Activated CD8-positive, alpha-beta memory T cell treated with anti-CD3 and anti-CD28 coated beads, Interleukin-2, amount 50 U/mL, for 24 hours (primary cell): ENCODE data around the gene TEX10.
"Not testable (repeated sequence)": the region's sequence is repeated elsewhere in the genome, so short reads cannot be mapped to it uniquely, and the experiment has no call there.

Source experiments
- DNase-seq: peaks from one replicate; pipeline ENCODE4 v3.0.0-alpha.2; 2020; ENCODE audit errors: extremely low read depth

Gene TEX10

DNA sequence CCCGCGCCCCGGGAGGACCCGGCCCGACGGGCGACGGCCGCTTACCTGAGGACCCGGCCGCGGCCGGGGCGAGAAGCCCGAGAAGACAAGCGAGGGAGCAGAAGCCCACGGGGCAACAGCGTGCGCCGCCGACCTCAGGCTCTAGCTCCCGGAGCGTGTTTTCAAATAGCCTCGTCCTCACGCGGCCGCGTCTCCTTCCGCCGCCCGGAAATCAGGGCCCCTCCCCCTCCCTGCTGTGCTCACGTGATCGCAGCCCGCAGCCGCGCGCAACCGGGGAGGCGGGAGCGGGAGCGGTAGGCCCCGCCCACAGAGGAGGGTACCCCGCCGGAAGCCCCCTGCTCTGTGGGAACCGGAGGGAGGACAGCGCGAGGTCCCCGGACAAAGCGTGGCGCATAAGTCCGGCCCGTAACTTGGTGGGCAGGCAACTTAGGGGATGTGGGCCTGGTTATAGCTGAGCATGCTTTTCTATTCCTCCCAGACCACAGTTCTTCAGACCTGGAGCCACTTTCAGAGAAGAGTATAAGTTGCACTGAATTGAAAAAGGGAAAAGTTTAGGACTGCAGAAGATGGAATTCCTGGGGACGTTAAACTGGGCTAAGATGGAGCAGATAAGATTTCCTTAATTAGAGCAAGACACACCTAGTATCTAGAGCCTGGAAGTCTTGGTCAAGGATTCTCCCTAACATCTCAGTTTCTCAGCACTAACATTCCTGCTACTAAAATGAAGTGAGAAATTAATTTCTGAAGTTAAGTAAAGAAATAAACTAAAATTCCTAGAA, at the start of gene TEX10:
TSS of gene TEX10 (minus strand) at position 216 of the 779 bp plus-strand sequence. CDS start 3,579 bp downstream, outside the sequence.
- peak; percentile 66 for DNase-seq

DNA sequence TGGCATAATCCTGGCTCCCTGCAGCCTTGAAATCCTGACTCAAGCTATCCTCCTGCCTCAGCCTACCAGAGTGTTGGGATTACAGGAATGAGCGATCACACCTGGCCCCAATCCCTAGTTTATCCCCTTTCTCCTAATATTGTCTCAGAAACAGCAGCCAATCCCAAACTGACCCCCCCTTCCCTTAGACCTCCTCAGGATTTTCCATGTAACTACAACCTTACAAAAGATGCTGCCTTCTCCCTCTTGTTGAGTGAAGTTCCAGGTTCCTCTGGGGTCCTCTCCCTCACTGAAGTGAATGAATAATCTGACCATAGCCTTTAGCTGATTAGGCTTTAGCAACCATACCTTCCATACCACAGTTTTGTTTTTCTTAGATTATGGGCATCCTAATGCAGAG, 48.3 kb upstream of the TEX10 start:
- no peak for DNase-seq

DNA sequence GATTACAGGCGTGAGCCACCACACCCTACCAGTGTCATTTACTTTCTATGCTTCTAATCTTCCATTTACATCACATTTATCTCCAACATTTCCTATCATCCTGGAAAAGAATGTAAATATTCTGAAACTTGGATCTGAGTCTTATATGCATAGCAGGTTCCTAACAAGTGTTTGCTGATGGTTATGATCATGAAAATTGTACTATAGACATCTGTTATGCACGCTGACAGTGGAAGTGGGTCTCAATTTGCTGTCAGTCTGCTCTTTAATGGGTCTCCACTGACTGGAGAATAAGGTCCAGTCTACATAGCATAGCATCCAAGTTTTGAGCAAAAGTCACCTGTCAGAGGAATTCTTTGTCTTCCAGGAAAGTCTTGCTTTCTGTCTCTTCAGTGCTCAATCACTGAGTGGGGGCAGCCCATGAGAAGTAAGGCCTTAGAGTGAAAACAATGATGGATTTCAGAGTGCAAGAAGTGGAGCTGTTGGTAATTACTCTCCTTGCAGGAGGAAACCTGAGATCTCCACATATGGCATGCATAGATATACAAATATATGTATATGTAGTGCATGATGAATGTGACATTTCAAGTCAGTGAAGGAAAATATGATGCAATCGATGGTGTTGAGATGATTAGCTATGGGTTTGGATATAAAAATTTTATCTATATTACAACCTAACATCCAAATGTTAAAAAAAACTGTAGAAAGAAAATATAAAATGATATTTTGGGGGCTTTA, 45.0 kb upstream of the TEX10 start:
- DNase-seq: no peak

DNA sequence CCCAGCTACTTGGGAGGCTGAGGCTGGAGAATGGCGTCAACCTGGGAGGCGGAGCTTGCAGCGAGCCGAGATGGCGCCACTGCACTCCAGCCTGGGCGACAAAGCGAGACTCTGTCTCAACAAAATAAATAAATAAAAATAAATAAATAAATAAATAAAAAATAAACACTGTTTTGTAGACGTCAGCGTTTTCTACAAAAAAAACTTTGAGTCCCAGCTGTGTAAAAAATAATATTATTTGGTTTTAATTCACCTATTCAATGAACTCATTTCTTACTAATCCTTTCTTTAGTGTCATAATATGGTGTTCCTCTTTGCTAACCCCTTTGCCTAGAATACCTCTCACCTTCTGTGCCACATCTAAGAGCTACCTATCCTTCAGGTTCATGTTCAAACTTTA, 44.0 kb upstream of the TEX10 start:
- DNase-seq: no peak

DNA sequence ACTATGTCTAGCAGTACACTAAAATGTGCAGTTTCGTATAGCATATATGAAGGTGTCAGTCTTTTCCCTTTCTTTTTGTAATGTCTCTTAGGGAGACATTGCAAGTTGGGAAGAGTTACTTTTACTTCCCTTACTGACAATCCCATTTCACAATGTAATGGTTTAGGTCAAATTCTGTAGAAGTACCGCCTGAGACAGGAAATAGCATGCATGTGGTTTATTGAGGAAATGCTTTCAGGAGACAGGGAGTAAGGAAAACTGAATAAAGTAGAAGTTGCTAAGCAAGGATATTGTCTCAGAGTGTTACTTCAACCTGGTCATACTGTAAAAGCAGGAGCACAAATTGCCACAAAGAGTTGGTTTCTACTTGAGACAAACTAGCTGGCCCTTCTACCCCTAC, 42.1 kb upstream of the TEX10 start:
- DNase-seq: no peak

DNA sequence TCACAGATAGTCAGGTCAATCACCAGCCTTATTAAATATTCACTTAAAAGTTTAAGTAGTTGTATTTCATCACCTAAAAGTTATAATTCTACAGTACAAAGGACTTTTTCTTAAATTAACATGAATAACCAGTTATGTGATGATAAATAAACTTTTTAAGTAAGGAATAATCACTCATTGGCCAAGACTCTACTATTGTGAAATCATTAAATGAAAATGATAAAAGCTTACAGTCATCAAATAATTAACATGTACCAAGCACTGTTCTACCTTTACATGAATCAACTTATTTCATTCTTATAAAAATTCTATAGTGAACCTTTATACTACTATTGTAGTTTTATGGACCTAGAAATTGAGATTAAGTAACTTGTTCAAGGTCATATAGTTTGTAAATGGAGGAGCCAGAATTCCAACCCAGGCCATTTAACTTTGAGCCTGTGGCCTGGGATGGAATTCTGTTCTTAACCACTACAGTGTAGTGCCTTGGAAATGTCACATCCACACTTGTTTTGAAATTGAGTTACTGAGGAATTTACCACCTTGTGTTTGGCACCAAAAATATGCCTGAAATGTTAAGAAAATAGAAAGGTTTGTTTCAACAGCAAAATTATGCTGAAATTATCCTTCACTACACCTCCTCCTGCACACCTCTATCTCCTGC, 41.4 kb upstream of the TEX10 start:
- DNase-seq: no peak

DNA sequence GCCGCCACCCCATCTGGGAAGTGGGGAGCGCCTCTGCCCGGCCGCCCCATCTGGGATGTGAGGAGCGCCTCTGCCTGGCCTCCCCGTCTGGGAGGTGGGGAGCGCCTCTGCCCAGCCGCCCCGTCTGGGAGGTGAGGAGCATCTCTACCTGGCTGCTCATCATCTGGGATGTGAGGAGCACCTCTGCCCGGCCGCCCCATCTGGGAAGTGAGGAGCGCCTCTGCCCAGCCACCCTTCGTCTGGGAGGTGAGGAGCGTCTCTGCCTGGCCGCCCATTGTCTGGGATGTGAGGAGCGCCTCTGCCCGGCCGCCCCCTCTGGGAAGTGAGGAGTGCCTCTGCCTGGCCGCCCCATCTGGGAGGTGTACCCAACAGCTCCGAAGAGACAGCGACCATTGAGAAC, 40.2 kb upstream of the TEX10 start:
- DNase-seq: not testable (repeated sequence)

DNA sequence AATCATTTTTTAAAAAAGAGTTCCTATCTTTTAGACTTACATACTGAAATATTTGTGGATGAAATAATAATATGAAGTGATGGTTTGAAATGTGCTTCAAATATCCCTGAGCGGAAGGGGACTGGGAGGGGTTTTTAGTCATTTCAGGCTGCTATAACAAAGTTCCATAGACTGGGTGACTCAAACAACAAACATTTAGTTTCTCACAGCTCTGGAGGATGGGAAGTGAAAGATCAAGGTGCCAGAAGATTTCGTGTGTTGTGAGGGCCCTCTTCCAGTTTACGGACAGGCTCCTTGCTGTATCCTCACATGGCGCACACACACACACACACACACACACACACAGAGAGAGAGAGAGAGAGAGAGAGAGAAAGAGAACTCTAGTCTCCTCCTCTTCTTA, 27.1 kb upstream of the TEX10 start:
- DNase-seq: no peak

DNA sequence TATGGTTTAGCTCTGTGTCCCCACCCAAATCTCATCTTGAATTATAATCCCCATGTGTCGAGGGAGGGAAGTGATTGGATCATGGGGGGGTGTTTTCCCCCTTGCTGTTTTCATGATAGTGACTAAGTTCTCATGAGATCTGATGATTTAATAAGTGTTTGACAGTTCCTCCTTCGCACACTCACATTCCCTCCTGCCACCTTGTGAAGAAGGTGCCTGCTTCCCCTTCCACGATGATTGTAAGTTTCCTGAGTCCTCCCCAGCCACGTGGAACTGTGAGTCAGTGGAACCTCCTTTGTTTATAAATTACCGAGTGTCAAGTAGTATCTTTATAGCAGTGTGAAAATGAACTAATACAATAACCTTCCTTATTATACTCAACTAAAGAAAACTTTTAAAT, 24.3 kb upstream of the TEX10 start:
- no peak for DNase-seq

DNA sequence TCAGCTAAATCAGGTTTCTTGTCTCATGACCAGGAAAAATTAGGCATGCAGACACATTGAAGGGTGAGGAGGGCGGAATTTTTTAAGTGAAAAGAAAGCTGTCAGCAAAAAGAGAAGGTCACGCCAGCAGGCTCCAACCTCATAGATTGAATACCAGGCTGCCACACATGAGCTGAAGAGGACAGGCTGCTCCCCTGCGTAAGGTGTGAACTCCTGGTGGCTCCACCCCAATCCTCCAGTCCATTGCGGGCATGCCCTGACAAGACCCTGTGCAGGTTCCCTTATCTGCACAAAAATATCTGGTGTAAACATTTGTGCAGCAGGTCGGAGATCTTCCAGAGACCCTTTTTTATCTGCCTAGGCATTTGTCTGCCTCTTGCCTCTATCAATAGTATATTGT, 22.9 kb upstream of the TEX10 start:
- DNase-seq: no peak

DNA sequence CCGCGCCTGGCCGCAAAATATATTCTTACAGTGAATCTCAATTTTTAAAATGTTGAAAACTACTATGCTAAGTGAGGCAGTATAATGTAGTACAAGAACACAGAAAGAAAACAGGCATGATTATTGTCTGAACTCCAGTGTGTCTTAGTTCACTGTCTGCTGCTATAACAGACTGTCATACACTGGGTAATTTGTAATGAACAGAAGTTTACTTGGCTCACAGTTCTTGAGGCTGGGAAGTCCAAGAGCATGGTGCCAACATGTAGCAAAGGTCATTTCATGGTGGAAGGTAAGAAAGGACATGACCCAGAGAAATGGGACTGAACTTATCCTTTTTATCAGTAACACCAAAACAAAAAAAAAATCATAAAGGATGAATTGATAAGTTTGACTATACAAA, 19.9 kb upstream of the TEX10 start:
- no peak for DNase-seq

DNA sequence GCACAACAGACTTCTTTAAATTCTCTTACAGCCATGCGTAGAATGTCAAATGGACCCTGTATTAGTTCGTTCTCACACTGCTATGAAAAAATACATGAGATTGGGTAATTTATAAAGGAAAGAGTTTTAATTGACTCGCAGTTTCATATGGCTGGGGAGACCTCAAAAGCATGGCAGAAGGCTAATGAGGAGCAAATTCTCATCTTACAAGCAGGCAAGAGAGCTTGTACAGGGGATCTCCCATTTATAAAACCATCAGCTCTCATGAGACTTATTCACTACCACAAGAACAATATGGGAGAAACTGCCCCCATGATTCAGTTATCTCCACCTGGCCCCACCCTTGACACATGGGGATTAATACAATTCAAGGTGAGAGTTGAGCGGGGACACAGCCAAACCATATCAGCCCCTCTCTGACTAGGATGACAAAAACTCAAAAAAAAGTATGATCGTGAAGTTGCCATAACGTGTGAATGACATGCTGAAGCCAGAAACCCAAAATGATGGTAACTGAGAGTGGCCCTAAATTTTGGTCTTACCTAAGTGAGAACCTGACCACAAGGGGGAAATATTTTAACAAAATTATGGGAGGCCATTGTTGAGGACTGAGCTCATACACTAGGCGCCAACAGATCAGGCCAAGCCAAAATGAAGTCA, 17.5 kb upstream of the TEX10 start:
- no peak for DNase-seq

DNA sequence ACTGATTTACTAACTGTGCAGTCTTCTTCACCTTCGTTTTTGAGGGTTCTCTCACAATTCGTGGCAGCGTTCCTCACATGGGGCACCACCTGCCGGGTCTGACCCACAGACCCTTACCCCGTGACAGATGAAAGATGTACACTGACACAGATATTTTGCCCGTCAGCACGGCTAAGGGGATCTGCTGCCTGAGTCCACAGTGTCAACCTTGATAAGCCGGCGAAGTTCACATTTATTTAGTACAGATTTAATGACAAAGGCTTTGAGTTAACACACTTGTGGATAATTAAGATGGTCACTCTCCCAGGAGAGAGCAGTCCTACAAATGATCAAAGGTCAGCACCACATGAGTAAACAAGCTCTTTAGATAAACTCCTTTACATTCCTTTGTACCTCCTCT, 15.9 kb upstream of the TEX10 start:
- no peak for DNase-seq

DNA sequence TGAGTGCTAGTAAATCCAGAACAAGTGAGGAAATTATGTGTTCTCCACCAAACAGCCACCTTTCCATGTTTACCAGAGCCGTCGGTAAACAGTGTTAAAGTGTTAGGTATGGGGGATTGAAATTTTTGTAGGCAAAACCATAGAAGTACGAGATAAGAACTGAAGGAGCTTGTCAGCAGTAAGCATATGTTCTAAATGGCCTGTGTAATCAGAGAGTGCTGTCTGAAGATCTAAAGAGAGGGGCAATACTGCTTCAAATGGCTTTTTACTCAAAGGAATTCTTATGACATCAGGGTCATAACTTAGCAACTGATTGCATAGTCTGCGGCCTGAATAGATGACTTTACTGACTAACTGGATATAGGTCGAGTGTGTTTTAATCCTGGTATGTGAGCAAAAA, 13.4 kb upstream of the TEX10 start:
- no peak for DNase-seq

DNA sequence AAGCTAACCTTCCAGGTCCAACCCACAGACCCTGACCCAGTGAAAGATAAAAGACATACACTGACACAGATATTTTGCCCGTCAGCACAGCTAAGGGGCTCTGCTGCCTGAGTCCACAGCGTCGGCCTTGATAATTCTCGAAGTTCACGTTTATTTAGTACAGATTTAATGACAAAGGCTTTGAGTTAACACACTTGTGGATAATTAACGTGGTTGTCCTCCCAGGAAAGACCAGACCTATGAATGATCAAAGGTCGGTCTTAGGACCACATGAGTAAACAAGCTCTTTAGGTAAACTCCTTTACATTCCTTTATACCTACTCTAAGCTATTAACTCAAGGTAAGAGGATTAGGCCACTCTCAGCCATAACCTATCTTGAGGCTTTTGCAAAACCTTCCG, 11.3 kb upstream of the TEX10 start:
- no peak for DNase-seq

DNA sequence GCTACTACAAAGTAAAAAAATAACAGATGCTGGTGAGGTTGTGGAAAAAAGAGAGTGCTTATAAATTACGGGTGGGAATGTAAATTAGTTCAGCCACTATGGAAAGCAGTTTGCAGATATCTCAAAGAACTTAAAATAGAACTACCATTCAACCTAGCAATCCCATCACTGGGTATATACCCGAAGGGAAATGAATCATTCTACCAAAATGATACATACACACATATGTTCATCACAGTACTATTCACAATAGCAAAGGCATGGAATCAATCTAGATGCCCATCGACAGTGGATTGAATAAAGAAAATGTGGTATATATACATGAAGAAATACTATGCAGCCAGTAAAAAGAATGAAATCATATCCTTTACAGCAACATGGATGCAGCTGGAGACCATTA, 6.3 kb upstream of the TEX10 start:
- no peak for DNase-seq

DNA sequence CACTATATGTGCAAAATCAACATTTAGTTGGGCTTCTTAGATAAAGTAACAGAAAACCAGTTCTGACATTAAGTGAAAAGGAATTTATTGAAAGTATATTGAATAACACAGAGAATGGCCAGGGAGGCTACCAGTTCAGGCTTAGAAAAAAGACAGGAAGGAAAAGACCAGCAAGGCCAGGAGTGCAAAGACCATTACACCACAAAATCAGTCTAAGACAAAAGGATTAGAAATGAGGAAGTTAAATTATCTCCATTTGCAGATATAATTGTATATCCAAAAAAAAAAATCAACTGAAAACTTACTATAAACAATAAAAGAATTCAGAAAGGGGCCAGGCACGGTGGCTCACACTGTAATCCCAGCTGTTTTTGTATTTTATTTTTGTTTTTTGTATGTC, 4.8 kb upstream of the TEX10 start:
- no peak for DNase-seq

DNA sequence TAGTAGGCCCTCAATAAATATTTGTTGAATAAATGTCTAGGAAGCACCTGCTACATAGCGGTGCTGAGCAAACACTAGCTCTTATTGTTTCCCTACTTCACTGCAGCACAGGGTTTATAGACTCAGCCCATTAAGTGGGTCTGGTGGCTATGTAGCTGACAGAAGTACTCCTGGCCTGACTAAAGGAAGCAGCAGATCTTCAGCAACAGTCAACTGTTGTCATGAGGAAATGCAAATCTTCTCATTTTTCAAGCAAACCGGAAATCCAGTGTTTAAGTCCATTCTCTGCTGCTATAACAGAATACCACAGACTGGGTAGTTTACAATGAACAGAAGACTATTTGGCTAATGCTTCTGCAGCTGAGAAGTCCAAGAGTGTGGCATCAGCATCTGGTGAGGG, 2.8 kb upstream of the TEX10 start:
- DNase-seq: no peak

DNA sequence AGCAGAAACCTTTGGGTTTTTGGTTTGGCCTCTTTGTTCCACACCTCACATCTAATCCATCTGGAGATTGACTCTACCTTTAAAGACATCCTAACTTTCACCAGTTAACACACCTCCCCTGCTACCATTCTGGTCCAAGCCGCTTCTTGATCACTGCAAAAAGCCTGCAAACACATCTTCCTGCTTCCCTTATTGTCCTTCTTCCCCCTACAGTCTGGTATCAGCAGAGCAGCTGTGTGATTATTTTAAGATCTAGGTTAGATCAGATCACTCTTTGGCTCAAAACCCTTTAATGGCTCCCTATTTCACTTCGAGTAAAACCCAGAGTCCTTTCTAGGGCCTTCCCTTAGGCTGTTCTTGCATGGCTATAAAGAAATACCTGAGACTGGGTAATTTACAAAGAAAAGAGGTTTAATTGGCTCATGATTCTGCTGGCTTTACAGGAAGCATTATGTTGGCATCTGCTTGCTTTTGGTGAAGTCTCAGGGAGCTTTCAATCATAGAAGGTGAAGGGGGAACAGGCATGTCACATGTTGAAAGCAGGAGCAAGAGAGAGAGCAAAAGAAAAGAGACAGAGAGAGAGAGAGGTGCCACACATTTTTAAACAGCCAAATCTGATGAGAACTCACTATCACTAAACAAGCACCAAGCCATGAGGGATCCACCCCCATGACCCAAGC, 1.5 kb upstream of the TEX10 start:
- no peak for DNase-seq

DNA sequence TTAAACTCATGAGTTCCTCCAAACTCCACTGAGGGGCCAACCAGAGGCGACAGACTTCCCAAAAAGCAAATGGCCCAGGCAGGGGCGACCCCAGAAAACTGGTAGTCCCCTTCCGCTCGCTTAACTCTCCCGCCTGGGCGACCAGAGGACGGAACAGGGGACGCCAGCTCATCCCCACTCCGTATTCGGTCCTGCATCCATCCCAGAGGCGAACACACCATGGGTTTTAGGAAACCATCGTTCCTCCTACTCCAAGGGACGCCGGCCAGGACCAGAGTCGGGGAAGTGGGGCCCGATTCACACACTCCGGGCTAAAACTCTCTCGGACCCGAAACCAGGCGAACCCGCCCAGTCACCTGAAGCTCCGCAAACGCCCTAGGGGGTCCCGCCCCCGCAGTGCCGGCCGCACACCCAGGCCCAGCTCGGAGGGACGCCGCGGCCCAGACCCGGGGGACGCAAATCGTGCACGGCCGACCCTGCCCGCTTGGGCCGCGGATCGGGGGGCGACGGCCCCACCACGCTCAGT, 478 bp downstream of the TEX10 start:
- DNase-seq: no peak

DNA sequence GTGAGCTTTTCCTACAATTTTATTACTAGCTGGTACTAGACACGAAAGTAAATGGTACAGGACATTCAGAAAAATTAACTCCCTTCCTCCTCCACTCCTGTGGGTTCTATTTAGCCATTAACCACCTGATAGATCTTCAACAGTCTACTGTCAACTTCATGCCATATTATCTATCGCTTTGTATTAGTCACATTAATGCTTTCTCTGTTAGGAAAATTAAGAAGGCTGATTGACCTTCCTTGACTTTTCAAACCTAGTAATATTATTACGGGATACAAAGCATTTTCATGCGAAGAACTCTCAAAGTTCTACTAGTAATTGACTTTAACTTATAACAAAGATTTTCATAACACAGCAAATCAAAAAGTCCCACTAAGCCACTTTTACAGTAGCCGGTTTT, 1.2 kb downstream of the TEX10 start:
- DNase-seq: no peak

DNA sequence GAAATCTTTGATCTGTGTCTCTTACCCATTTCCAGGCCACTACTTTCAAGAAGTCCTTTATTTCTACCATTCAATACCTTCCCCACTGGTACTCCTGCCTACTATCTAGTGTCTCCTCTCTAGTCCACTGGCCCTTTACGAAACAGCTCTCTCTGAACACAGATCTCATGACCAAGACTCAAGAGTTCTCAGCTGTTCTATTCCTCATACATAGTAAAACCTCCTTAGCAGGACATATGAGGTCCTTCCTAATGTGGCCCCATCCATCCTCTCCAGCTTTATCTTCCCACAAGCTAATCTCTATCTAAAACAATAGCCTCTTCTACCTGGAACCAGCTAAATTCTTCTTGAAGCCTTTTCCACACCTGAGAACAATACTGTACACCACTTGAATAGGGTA, 2.6 kb downstream of the TEX10 start:
- no peak for DNase-seq
